NCI-H1105 (cell line): Measurements from ENCODE around the gene STAP1.
"Not testable (repeated sequence)": the region's sequence is repeated elsewhere in the genome, so short reads cannot be mapped to it uniquely, and the experiment has no call there.

Experiments used
- DNase-seq: peaks from one replicate; lab custom pipeline; 2025; lab: John Stamatoyannopoulos, UW

STAP1 gene, protein sequence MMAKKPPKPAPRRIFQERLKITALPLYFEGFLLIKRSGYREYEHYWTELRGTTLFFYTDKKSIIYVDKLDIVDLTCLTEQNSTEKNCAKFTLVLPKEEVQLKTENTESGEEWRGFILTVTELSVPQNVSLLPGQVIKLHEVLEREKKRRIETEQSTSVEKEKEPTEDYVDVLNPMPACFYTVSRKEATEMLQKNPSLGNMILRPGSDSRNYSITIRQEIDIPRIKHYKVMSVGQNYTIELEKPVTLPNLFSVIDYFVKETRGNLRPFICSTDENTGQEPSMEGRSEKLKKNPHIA

DNA sequence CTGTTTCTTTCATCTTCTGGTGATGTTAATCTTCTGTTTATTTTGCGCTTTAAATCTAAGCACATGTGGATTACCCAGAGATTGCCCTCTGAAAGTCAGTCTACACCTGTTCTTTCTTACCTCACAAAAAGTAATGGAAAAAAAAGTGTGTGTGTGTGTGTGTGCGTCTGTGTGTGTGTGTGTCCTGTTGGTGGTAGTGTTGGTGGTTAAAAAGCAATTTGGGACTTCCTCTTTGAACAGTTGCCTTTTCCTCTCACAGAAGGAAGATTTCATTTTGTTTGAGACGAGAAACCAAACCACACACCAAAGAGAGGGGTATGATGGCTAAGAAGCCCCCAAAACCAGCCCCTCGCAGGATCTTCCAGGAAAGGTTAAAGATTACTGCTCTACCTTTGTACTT, at the start of gene STAP1:
Gene STAP1, plus strand, starts transcription at position 235 of the 400 bp plus-strand sequence. Its CDS starts 83 bp downstream, at position 318.
- no peak for DNase-seq

DNA sequence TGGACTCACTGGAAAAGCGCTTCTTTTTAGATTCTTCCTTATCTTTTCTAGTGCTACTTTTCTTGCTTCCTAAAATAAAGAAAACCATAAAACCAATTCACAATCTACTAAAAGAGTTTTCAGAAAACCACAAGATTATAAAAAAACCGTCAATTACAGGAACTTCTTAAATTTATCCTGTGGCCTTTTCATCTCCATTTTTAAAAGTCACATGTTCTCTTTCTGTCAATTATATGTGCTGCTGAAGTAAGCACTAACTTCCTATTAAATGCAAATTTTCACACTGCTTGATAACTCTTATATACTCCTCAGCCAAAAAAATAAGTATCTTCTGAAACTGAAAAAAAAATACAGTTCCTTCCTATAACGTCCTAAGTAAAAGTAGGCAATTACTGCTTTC, 46.0 kb upstream of the STAP1 start:
- no peak for DNase-seq

DNA sequence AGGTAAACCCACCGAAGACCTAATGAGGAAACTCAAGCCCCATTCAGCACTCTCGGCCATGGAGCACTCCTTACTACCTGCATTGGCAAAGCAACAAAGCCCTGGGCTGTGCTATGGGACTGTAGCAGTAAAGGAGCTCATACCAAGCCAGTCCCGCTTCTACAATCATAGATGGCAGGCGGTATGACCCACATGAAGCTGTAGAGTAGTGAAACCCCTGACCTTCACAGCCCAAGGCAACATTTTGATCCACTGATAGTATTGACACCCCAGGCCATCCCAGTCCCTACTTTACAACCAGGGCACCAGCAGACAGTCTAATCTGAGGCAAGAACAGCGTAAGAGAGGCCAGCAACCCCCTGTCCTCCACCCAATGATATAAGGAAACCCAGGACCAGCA, 38.4 kb upstream of the STAP1 start:
- no peak for DNase-seq

DNA sequence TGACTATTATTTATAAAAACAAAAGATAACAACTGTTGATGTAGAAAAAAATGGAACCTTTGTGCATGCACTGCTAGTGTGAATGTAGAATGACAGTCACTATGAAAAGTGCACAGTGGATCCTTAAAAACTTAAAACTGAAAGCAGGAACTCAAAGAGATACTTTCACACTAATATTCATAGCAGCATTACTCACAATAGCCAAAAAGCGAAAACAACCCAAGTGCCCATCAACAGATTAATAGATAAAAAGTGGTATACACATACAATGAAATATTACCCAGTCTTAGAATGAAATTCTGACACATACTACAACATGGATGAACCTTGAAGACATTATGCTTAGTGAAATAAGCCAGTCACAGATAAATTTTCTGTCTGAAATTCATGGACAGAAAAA, 37.0 kb upstream of the STAP1 start:
- DNase-seq = no peak

DNA sequence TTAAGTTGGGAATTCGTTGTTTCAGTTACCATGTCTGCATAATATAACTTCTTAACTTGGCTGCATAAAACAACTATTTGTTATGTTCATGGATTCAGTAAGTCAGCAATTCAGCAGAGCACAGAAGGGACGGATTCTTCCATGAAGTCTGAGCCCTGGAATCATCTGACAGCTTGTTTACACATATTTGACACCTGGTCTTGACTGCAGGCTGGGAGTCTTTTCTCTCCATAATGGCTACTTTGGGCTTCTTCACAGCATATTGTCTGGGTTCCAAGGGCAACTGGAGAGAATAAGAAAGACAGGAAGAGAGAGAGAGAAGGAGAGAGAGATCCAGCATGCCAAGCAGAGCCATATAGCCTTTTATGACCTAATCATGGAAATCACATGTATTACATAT, 36.3 kb upstream of the STAP1 start:
- no peak for DNase-seq

DNA sequence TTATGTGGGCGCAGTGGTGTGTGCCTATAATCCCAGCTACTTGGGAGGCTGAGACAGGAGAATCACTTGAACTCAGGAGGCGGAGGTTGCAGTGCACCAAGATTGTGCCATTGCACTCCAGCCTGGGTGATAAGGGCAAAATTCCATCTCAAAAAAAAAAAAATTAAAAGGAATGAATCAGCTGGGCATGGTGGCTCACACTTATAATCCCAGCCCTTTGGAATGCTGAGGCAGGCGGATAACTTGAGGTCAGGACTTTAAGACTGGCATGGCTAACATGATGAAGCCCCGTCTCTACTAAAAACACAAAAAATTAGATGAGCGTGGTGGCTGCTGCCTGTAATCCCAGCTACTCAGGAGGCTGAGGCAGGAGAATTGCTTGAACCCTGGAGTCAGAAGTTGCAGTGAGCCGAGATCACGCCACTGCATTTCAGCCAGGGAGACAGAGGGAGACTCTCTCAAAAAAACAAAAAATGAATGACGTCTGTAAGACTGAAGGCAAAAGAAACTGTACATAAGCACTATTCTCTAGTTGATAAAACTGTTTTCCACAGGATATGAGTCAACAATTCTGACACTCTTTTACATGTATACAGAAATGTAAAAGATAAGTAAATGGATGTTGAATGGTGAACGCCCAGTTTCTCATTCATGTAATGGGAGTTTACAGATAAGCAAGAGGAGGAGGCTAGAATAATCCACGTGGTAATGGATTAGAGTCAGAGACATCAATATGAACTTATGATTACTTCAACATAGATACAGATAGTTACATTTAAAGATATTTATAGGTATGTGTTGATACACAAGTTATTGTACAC, 35.5 kb upstream of the STAP1 start:
- no peak for DNase-seq

DNA sequence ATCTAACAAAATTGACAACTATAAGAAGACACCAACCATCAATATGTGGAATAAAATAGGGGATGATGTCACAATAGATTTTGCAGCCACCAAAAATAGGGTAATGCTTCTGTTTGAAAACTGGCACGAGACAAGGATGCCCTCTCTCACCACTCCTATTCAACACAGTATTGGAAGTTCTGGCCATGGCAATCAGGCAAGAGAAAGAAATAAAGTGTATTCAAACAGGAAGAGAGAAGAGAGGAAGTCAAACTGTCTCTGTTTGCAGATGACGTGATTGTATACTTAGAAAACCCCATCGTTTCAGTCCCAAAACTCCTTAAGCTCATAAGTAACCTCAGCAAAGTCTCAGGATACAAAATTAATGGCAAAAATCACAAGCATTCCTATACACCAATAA, 34.4 kb upstream of the STAP1 start:
- not testable (repeated sequence) for DNase-seq

DNA sequence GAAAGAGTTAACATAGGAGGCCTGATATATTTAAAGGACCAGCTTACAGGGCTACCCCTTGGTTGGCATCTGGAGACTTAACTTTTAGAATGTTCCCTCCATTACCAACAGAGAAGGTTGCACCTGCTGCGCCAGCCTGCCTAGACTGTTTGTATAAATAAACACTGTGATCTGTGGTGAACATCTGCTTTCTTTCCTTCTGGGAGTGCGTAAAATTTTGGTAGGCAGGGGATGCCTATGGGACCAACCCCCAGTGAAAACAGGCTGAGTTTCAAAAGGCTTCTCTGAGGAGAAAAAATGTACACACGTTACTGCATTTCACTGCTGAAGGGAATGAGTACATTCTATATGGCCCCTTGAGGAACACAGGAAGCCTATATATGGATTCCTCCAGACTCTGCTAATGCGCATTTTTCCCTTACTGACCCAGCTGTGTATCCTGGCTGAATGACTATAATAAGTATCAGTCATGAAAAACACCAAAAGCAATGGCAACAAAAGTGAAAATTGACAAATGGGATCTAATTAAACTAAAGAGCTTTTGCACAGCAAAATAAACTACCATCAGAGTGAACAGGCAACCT, 27.1 kb upstream of the STAP1 start:
- DNase-seq = no peak

DNA sequence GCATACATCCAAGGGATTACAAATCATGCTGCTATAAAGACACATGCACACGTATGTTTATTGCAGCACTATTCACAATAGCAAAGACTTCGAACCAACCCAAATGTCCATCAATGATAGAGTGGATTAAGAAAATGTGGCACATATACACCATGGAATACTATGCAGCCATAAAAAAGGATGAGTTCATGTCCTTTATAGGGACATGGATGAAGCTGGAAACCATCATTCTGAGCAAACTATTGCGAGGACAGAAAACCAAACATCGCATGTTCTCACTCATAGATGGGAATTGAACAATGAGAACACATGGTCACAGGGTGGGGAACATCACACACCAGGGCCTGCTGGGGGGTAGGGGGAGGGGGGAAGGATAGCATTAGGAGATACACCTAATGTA, 26.1 kb upstream of the STAP1 start:
- DNase-seq = not testable (repeated sequence)

DNA sequence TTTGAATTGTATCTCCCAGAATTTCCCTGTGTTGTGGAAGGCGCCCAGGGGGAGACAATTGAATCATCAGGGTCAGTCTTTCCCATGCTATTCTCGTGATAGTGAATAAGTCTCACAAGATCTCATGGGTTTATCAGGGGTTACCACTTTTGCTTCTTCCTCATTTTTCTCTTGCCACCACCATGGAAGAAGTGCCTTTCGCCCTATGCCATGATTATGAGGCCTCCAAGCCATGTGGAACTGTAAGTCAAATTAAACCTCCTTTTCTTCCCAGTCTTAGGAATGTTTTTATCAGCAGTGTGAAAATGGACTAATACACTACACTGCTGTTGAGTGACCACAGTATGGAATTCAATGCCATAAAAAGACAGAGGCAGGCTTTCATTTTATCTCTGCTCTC, 25.4 kb upstream of the STAP1 start:
- no peak for DNase-seq

DNA sequence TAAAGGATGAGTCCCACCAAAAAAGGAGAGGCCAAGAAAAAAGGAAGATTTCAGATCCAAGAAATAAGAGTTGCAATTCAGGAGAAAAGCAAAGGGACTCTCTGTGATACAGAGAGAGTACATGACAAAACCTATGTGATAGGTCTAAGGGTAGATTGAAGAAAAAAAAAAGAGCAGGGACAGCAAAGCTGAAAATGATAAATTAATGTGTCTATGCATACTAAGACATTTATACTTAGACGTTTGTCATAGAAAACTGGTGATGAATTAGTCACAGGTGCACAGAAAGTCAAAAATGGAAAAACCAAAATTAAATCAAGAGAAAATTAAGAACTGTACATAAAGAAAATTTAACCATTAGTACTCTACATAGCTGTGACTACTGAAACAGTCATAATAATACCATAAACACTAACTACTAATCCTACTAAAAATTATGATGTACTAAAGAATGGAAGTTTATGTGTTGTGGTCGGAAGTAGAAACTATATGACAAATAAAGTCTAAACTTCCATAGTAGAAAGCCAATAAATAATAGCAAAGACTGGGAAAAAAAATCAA, 23.2 kb upstream of the STAP1 start:
- DNase-seq = no peak

DNA sequence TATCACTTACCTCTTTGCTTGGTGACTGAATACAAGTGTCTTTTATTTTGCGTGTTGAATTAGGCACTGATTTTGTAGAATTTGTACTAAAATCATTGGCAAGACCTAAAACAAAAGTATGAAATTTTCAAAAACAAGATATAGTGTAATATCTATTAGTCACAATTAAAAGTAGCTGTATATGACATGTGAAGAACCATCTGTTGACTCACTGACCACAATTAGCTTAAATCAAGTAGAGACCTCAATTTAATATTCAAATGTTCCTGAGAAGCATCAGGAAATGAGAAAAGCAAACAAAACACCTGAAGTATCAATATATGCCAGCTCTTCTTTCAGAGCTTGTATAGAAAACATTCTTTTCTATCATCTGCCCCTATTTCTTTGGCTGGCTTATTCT, 18.7 kb upstream of the STAP1 start:
- no peak for DNase-seq

DNA sequence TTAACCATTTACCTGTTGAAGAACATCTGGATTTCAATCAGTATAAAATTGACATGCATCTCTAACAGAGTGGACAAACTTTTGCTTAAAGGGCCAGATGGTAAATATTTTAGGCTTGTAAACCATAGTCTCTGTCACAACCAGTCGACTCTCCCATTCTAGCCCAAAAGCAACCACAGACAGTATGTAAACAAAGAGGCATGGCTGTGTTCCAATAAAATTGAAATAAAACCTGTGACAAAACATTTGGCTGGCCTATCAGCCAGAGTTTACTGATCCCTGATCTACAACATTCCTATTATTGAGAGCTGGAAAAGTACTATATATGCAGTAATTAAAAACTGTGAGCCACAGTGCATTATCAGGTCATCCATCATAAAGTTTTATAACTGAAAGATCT, 16.5 kb upstream of the STAP1 start:
- no peak for DNase-seq

DNA sequence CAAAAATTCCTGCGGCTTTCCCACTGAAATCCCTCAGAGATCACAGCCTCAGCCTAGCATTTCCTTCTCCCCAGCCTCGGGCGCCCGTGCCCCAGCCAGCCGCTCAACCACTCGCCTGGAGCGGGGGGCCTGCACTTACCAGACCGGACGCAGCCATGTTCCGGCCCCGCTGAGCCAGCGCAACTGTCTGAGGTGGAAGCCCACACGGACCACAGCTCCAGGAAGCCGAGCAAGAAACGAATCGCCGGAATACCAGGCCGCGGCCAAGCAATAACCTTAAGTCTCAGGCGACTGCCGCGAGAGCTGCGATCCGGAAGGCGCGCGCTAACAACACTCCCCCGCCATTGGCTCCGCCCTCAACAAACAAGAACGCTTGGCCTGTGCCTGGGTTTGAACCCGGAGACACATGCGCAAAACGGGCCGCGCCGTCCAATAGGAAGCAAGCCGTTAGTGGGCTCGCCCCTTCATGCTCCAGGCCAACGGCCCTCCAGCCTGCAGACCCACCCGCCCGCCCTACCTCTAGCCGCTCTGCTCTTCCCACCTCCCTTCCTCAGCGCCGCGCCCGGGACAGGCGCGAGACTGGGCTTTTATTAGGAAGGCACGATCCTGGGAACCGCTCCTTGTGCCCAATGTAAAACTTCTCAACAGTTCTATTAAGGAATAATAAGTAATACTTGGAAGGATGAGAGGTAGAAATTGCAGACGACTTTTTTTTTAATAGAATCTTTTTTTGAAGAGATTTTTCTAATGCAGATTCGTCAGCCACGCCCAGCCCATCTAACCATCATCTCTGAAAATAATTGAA, 13.1 kb upstream of the STAP1 start, which contains the start of gene CENPC:
Gene CENPC, minus strand, starts transcription at position 305 of the 805 bp plus-strand sequence. Its CDS starts 148 bp downstream, at position 157.
- DNase-seq = peak; percentile 89

DNA sequence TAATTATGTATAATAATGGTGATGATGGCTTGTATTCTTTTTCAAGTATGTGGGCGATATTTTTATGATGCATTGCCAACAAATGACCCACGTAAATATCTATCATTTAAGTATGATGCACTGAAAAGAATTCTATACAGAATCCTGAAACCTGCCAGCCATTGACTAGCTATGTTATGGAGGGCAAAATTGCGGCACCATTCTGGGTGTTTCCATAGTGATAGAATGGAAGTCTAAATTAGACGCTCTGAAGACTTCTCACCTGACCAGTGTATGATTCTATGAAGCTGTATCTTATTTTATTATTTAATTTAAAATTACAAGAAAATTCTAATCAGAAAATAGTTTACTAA, 12.5 kb upstream of the STAP1 start:
- DNase-seq = peak; percentile 19

DNA sequence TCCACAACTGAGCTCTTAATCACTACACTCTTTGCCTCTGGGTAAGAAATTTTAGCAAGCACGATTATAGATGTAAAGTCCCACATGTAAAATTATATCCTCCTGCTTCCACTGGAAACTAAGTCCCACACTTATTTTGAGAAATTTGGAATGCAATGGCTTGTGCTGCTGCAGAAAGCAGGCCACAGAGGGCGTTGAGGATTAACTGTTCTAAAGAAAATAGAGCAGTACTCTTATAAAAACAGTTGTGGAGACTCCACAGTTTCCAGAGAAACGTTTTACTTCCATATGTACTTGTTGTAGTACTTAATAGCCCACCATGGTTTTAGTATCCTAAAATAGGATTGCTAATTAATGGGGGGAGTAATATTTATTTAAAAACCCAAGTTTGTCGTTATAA, 11.6 kb upstream of the STAP1 start:
- DNase-seq = no peak

DNA sequence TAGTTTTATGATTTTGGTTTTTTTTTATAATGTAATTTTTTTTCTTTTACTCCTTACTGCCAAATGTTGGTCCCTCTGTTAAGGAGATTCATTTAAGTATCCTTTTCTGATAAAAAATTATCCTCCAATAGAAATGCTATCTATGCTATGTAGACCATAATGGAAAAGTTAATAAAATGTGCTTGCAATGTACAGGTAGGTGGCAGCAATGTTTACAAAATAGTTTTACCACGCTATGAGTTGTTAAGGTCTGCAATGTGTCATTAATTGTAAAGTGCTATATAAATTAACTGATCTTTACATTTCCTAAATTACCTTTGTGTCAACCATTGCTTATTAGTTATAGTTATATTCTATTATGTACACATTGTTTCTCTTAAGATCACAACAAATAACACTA, 9.4 kb upstream of the STAP1 start:
- peak; percentile 41 for DNase-seq

DNA sequence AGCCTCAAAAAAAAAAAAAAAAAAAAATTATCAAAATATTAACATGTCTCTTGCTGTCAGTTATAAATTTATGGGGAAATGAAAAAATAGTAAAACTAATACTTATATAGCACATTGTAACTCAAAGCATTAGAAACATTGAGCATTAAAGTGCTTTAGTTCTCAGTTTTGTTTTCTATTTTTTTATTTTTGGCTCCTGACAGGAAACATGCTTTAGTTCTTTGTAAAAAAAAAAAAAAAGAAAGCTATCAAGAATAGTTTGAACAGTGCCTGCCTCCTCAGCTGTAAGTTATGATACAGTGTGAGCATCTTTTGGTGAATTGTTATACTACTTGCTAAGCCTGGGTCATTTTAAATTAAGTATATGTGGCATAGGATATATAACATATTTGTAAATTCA, 8.1 kb upstream of the STAP1 start:
- DNase-seq = no peak

DNA sequence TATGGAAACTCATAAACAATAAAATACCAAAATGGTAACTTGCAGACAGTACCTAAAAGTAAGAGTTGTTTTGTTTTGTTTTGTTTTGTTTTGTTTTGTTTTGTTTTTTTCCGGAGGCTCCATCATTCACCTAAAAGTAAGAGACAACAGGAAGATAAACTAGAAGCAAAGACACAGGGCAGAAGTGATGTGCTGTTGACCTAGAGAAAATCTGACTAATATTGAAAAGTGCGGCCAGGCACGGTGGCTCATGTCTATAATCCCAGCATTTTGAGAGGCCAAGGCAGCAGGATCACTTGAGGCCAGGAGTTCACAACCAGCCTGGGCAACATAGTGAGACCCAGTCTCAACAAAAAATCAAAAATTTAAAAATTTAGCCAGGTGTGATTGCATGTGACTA, 7.7 kb upstream of the STAP1 start:
- no peak for DNase-seq

DNA sequence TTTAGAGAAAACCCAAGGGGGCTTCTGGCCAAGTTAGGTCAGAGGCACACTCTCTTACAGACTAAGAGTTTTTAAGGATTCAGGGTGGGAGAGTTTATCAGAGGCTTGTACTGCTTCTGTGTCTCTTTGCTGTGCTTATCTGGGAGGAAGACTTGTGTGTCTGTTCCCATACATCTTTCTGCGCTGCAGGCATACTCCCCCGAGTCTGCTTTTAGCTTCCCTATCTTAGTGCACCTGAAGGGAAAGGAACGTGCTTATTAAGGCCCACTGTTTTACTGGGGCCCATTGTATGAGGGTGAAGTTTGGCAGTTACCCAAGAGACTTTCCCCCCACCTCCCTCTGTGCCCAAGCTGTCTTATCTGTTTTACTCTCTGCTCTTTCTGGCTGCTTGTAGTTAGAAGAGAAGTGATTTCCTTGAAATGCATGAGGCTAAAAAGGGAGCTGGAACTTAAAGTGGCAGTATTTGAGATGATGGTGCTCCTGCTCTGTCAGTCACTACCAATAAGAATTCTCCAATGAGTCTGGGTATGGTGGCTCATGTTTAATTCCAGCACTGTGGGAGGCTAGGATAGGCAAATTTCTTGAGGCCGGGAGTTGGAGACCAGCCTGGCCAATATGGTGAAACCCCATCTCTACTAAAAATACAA, 6.3 kb upstream of the STAP1 start:
- not testable (repeated sequence) for DNase-seq

DNA sequence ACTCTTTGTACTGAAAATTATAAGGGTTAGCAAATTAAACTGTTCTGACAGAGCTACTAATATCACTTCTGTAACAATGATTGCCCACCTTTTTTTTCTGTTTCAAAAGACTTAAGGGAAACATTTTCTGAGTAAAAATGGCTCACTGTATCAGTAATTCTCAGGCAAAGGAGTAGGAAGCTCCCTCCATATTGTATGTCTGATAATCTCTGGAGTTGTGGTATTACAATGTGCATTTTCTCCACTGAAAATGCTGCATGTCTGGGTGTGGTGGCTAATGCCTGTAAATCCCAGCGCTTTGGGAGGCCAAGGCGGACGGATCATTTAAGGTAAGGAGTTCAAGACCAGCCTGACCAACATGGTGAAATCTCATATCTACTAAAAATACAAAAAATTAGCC, 4.4 kb upstream of the STAP1 start:
- DNase-seq = no peak
